Measurements from ENCODE around the gene NMT1. TPM values are rescaled to one million over a fixed set of nuclear protein-coding genes. Genes with fewer than 3 reads are reported as not detected.

The NMT1 gene
- total and polyA plus RNA-seq, 2 of the 13 experiments (the other 11 are each of a cell fraction or from before 2014, with no cell fraction given), result 75.7 to 142 TPM

DNA sequence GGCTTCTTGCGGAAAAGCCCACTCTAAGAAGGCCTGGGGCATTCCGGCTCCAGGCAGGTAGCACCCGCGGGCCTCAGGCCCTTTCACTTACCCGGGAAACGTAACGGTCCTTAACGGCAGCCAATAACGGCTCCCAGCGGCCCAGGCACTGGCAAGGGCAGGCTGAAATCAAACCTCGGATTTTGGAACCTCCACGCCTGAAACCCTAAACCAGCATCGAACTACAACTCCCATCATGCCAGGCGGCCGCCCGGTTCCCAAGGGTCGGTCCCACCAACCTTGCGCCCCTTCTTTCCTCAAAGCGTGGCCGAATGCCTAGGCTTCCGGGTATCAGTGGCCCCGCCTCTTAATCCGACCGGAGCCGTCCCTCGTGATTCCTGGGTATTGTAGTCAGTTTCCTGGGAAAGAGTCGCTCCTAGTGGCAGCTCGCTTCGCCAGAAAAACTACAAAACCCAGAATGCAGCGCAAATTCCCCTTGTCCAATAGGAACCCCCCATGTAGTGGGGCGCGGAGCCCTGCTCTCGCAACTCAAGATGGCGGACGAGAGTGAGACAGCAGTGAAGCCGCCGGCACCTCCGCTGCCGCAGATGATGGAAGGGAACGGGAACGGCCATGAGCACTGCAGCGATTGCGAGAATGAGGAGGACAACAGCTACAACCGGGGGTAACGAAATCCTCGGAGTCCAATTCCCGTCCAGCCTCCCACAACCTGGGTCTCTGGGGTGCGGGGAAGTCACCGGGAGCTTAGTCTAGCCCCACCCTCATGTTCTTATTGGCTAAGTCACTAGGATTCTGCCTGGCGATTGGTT lies at the start of gene NMT1 (continued):
- TF ChIP-seq ZBTB3 (CRISPR knock-in tag; IDR thresholded peaks at IDR 0.05; ENCODE audit: borderline replicate concordance, low read depth) (peak; percentile 88; the same call in 1 of the 2 replicates), ZNF737 (CRISPR knock-in tag; IDR thresholded peaks at IDR 0.05; ENCODE audit: borderline replicate concordance) (peak; percentile 3; the same call in 1 of the 2 replicates), ZNF720 (CRISPR knock-in tag; IDR thresholded peaks at IDR 0.05) (no peak), CBX5 (CRISPR knock-in tag; IDR thresholded peaks at IDR 0.05; ENCODE audit: borderline replicate concordance) (peak; percentile 52; the same call in 1 of the 2 replicates), ZMAT3 (CRISPR knock-in tag; conservative IDR thresholded peaks at IDR 0.05) (peak; percentile 23; the same call in 1 of the 2 replicates), GATAD1 (CRISPR knock-in tag; IDR thresholded peaks at IDR 0.05) (peak; percentile 99), RNF2 (conservative IDR thresholded peaks at IDR 0.05; ENCODE audit: low read depth) (peak; percentile 63; the same call in 1 of the 2 replicates), ZBTB8A (CRISPR knock-in tag; IDR thresholded peaks at IDR 0.05; ENCODE audit: borderline replicate concordance, low read depth) (no peak; the same call in 1 of the 2 replicates), ZNF354B (CRISPR knock-in tag; IDR thresholded peaks at IDR 0.05) (no peak), HMGA1 (CRISPR knock-in tag; conservative IDR thresholded peaks at IDR 0.05) (no peak), ISX (CRISPR knock-in tag; conservative IDR thresholded peaks at IDR 0.05) (no peak), HNRNPK (IDR thresholded peaks at IDR 0.05; ENCODE audit: low read depth, low read length, poor library complexity, severe bottlenecking) (no peak), ZNF660 (CRISPR knock-in tag; IDR thresholded peaks at IDR 0.05; ENCODE audit: borderline replicate concordance, low read depth) (no peak), KAT7 (CRISPR knock-in tag; IDR thresholded peaks at IDR 0.05; ENCODE audit: borderline replicate concordance) (peak; percentile 85)
- TF ChIP-seq, protein P1, sequence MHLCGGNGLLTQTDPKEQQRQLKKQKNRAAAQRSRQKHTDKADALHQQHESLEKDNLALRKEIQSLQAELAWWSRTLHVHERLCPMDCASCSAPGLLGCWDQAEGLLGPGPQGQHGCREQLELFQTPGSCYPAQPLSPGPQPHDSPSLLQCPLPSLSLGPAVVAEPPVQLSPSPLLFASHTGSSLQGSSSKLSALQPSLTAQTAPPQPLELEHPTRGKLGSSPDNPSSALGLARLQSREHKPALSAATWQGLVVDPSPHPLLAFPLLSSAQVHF (CRISPR knock-in tag; IDR thresholded peaks at IDR 0.05), result no peak
- TF ChIP-seq, protein P2, sequence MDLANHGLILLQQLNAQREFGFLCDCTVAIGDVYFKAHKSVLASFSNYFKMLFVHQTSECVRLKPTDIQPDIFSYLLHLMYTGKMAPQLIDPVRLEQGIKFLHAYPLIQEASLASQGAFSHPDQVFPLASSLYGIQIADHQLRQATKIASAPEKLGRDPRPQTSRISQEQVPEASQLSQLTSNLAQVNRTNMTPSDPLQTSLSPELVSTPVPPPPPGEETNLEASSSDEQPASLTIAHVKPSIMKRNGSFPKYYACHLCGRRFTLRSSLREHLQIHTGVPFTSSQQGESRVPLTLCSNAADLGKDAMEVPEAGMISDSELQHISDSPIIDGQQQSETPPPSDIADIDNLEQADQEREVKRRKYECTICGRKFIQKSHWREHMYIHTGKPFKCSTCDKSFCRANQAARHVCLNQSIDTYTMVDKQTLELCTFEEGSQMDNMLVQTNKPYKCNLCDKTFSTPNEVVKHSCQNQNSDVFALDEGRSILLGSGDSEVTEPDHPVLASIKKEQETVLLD (CRISPR knock-in tag; IDR thresholded peaks at IDR 0.05; ENCODE audit: low read depth), result peak; percentile 87
- TF ChIP-seq, protein P3, sequence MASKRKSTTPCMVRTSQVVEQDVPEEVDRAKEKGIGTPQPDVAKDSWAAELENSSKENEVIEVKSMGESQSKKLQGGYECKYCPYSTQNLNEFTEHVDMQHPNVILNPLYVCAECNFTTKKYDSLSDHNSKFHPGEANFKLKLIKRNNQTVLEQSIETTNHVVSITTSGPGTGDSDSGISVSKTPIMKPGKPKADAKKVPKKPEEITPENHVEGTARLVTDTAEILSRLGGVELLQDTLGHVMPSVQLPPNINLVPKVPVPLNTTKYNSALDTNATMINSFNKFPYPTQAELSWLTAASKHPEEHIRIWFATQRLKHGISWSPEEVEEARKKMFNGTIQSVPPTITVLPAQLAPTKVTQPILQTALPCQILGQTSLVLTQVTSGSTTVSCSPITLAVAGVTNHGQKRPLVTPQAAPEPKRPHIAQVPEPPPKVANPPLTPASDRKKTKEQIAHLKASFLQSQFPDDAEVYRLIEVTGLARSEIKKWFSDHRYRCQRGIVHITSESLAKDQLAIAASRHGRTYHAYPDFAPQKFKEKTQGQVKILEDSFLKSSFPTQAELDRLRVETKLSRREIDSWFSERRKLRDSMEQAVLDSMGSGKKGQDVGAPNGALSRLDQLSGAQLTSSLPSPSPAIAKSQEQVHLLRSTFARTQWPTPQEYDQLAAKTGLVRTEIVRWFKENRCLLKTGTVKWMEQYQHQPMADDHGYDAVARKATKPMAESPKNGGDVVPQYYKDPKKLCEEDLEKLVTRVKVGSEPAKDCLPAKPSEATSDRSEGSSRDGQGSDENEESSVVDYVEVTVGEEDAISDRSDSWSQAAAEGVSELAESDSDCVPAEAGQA (IDR thresholded peaks at IDR 0.05; ENCODE audit: low read depth), result no peak; the same call in none of the 2 replicates
- TF ChIP-seq, protein P3 (CRISPR knock-in tag; IDR thresholded peaks at IDR 0.05; ENCODE audit: borderline replicate concordance), result peak; percentile 68; the same call in 1 of the 2 replicates

Measured in HepG2 (cell line).